Osteoblast (primary cell): ENCODE results near the gene IFITM2. TPM values are rescaled to one million over a fixed set of nuclear protein-coding genes. Genes with fewer than 3 reads are reported as not detected.

Experiments
- DNase-seq: peaks from one replicate; pipeline ENCODE4 v3.0.0; 2011; ENCODE audit warnings: low spot score, mixed read lengths; ENCODE audit not compliant: insufficient read length; ENCODE audit errors: missing footprints
- H2AFZ ChIP-seq: 2 replicates; pipeline ENCODE4 v1.6.0; 2011; ENCODE audit warnings: mild to moderate bottlenecking, low read length
- H3K27ac ChIP-seq: 2 replicates; pipeline ENCODE4 v1.5.1; 2011; ENCODE audit warnings: mild to moderate bottlenecking, low read depth, low read length, moderate library complexity
- H3K27me3 ChIP-seq: 2 replicates; pipeline ENCODE4 v1.6.0; 2012; ENCODE audit warnings: mild to moderate bottlenecking, control low read depth, inconsistent platforms, low read length, moderate library complexity; ENCODE audit not compliant: insufficient read depth
- H3K36me3 ChIP-seq: 2 replicates; pipeline ENCODE4 v1.5.1; 2011; ENCODE audit warnings: mild to moderate bottlenecking, low read length, control low read depth, moderate library complexity; ENCODE audit not compliant: insufficient read depth
- H3K4me1 ChIP-seq: 2 replicates; pipeline ENCODE4 v1.5.1; 2011; ENCODE audit warnings: mild to moderate bottlenecking, low read length, control low read depth, moderate library complexity; ENCODE audit not compliant: insufficient read depth
- H3K4me2 ChIP-seq: 2 replicates; pipeline ENCODE4 v1.6.0; 2011; ENCODE audit warnings: mild to moderate bottlenecking, low read length; ENCODE audit not compliant: insufficient read depth
- H3K4me3 ChIP-seq: fragments of 200-600 bp; sonication (generic); 3 replicates; pipeline ENCODE4 v1.5.1; 2012; ENCODE audit warnings: mild to moderate bottlenecking, low read length, inconsistent platforms; ENCODE audit not compliant: insufficient read depth
- H3K79me2 ChIP-seq: 2 replicates; pipeline ENCODE4 v1.6.0; 2012; ENCODE audit warnings: mild to moderate bottlenecking, low read length, control low read depth, inconsistent platforms; ENCODE audit not compliant: insufficient read depth
- H3K9me3 ChIP-seq: 2 replicates; pipeline ENCODE4 v1.5.1; 2011; ENCODE audit warnings: low read depth, low read length, control low read depth
- H4K20me1 ChIP-seq: 2 replicates; pipeline ENCODE4 v1.6.0; 2012; ENCODE audit warnings: mild to moderate bottlenecking, low read length, control low read depth; ENCODE audit not compliant: insufficient read depth
- total RNA-seq: library from RNA; depleted of rRNA; stranded (reverse); fragments of >200 nt; gene quantifications from 2 replicates; pipeline ENCODE4 v1.2.3, GENCODE V29; 2012
- TF ChIP-seq, protein P1 (sequence below): IDR thresholded peaks from 2 replicates; pipeline ENCODE4 v1.5.1; 2011; ENCODE audit warnings: mild to moderate bottlenecking, low read depth, low read length, moderate library complexity; ENCODE audit errors: extremely low read depth

The IFITM2 gene
- total RNA-seq, 1 donor: 105 TPM

DNA sequence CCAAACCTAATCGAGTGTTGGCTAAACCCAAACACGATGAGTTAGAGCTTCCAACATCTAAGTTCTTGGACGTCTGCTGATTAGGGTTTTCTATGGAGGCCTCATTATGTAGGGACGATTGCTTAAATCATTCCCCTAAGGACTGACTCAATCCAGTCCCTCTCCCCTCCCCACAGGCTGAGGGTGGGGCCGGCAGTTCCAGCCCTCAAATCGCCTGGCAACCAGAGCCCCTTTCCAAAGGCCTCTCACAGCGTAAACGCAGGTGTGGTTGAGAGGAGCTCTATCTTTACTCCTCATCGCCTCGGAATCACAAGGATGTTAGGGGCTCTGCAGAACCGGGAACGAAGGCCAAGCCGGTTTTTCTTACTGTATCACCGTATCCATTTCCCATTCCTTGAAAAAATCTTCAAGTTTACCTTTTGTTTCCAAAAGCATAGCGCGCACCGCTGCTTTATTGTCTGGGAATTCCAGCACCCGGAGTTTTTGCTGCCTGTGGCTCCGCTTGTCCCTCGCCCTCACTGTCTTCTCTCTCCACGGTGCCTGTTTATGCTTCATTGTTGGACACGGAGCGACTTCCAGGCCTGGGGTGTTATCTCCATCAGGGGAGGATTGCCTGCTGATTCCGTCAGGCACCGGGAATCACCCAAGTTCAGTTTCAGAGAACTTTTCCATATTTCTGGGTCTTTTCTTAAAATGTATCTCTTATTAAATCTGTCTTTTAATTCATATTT lies 26.8 kb downstream of the IFITM2 start:
- Histone ChIP-seq H3K4me2 (no peak overlapping the region), H3K36me3 (no peaks in the 10 kb centered on the region), H3K27ac (no peak overlapping the region), H3K4me3 (no peak overlapping the region), H3K79me2 (no peaks in the 10 kb centered on the region), H3K27me3 (no peaks in the 10 kb centered on the region), H2AFZ (peak overlapping the region; percentile 32), H3K9me3 (no peaks in the 10 kb centered on the region), H3K4me1 (no peaks in the 10 kb centered on the region), H4K20me1 (no peaks in the 10 kb centered on the region)
- TF ChIP-seq, protein P1, sequence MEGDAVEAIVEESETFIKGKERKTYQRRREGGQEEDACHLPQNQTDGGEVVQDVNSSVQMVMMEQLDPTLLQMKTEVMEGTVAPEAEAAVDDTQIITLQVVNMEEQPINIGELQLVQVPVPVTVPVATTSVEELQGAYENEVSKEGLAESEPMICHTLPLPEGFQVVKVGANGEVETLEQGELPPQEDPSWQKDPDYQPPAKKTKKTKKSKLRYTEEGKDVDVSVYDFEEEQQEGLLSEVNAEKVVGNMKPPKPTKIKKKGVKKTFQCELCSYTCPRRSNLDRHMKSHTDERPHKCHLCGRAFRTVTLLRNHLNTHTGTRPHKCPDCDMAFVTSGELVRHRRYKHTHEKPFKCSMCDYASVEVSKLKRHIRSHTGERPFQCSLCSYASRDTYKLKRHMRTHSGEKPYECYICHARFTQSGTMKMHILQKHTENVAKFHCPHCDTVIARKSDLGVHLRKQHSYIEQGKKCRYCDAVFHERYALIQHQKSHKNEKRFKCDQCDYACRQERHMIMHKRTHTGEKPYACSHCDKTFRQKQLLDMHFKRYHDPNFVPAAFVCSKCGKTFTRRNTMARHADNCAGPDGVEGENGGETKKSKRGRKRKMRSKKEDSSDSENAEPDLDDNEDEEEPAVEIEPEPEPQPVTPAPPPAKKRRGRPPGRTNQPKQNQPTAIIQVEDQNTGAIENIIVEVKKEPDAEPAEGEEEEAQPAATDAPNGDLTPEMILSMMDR: no peak
- DNase-seq: no peak

DNA sequence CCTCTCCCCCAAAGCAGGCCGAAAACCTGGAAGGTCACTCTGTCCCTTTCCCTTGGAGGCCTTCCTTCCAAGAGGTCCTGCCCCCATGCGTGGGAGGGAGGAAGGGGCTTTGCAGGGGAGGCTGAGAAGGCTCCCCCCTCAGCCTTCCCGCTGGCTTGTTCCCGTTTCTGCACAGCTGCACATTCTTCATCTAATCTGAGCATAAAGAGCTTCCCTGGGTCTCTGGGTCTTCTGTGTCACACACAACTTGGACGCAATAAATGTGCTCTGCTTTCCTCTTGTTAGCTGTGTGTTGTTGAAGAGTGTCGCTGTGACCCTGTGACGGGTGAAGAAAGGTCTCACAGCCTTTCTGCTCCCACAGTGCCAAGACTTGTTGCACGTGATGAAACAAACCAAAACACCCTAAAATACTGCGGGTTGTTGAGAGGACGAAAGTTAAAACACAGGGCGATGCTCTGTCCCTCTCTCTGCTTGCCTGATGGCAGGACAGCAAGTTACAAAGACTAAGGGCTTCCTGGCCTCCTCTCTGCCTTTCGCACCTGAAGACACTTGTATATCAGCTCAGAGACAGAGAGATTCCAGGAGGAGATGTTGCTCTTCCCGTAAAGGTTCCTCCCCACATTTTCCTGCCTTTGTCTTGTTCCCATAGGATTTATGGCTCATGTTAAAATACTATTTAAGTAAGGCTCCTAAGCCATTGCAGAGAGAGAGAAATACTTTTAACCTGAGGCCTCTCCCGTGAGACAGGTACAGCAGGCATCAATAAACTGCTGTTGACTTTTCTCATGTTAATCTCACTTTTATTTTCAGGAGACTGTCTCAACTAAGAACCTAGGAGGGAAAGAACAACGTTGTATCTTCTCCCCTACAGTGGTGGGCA lies 28.4 kb downstream of the IFITM2 start:
- no peaks in the 10 kb centered on the region for H4K20me1 ChIP-seq
- no peaks in the 10 kb centered on the region for H3K36me3 ChIP-seq
- no peak overlapping the region for H3K4me2 ChIP-seq
- H3K27ac ChIP-seq: no peak overlapping the region
- H2AFZ ChIP-seq: peak overlapping the region; percentile 79
- TF ChIP-seq, protein P1: no peak
- H3K4me1 ChIP-seq: no peaks in the 10 kb centered on the region
- H3K27me3 ChIP-seq: peaks cover 4% of the 10 kb centered on the region
- H3K79me2 ChIP-seq: no peaks in the 10 kb centered on the region
- H3K9me3 ChIP-seq: no peaks in the 10 kb centered on the region
- peak; percentile 41 for DNase-seq
- no peak overlapping the region for H3K4me3 ChIP-seq

DNA sequence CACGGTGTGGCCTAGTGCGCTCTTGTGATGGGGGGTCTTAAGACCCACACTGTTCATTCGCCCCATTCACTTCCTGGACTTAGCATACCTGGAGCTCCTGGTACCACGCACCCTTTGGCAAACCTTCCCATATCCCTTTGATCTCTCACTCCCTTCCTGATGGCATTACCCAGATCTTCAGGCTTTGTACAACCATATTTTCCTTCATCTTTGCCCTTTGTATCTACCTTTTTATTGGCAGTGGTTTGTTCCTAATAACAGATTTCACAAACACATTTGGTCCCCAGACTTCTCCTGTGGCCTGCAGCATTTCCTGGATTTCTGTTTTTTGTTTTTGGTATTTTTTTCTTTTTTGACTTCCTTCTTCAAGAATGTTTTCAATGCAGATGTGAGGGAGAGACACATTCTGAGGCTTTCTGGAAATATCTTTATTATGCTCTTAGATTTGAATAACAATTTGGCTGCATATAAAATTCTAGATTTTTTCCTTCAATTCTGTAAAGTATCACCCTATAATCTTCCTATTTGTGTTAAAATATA lies 29.1 kb downstream of the IFITM2 start:
- Histone ChIP-seq H3K36me3 (no peaks in the 10 kb centered on the region), H3K27ac (no peak overlapping the region), H3K4me1 (no peaks in the 10 kb centered on the region), H3K4me2 (no peak overlapping the region), H2AFZ (no peak overlapping the region), H3K79me2 (no peaks in the 10 kb centered on the region), H3K9me3 (no peaks in the 10 kb centered on the region), H3K4me3 (no peak overlapping the region), H4K20me1 (no peaks in the 10 kb centered on the region), H3K27me3 (peaks cover 4% of the 10 kb centered on the region)
- peak; percentile 34 for DNase-seq
- TF ChIP-seq, protein P1: no peak

DNA sequence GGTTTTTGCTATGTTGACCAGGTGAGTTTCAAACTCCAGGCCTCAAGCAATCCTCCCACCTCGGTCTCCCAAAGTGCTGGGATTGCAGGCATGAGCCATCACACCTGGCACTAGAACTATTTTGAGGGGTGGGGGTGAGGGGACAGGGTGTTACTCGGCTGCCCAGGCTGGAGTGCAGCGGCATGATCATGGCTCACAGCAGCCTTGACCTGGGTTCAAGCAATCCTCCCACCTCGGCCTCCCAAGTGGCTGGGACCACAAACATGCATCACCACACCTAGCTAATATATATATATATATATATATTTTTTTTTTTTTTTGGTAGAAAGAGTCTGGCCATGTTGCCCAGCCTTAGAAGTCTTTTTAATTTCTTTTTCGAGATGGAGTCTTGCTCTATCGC lies 30.1 kb downstream of the IFITM2 start:
- DNase-seq: no peak
- no peak overlapping the region for H2AFZ ChIP-seq
- no peaks in the 10 kb centered on the region for H3K79me2 ChIP-seq
- H3K27me3 ChIP-seq: peaks cover 4% of the 10 kb centered on the region
- TF ChIP-seq, protein P1: no peak
- no peaks in the 10 kb centered on the region for H3K4me1 ChIP-seq
- H3K9me3 ChIP-seq: no peaks in the 10 kb centered on the region
- no peaks in the 10 kb centered on the region for H4K20me1 ChIP-seq
- no peak overlapping the region for H3K27ac ChIP-seq
- no peak overlapping the region for H3K4me3 ChIP-seq
- no peak overlapping the region for H3K4me2 ChIP-seq
- no peaks in the 10 kb centered on the region for H3K36me3 ChIP-seq
